GM18498 (cell line): ENCODE results near the gene PBRM1.

ENCODE experiments used
- ATAC-seq: cut with Tn5 transposase; IDR thresholded peaks from one replicate; pipeline ENCODE4 v1.9.1; 2021; ENCODE audit warnings: mild to moderate bottlenecking, moderate library complexity; ENCODE audit not compliant: unreplicated experiment

PBRM1 gene

DNA sequence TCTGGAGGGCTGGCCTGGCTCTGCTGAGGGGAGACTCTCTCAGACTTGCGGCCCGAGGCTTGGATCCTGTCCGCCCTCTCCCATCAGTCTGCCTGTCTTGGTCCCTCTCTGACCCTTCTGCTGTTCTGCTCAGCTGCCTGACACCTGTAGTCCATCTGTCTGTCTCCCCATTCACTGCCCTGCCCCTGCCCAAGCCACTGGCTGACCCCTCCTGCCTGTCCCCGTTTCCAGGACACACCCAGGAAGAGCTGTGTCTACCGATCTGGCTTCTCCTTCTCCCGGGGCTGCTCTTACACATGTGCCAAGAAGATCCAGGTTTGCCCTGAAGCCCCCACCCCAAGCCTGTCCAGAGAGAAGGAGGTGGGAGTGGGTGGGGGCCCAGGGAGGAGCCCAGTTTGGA lies 170.5 kb downstream of the PBRM1 start:
- no peak for ATAC-seq

DNA sequence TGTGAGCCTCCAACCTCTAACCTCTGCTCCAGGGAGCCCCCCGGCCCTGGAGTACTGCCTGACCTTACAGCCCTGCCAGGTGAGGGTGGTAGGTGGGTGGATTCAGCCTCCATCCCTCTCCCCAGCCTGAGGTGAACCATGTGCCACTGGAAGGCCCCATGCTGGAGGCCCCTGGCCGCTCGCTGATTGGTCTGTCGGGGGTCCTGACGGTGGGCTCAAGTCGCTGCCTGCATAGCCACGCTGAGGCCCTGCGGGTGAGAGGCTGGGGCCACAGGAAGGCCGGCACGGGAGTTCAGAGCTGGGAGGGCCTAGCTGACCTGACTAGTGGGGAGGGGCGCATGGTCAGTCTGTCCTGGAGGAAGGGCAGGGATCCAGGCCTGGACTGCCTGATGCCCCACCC lies 171.1 kb downstream of the PBRM1 start:
- no peak for ATAC-seq

DNA sequence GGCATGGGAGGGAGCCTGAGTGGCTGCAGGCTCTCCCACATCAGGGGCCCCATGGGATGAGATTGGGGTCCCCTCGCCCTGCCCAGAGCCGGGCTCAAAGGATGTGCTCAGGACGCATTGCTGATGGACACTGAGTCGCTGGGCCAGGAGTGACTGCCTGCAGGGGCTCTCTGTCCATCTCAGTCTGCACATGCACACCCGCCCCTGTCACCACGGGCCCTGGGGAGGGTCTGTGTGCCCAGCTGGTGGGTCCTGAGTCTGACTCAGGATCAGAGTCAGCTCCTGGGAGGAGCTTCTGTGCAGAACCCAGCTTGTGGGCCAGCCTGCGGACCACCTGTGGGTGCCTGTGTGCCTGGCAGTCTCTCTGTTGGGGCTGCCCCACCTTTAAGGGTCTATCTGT lies 172.4 kb downstream of the PBRM1 start:
- ATAC-seq, result no peak

DNA sequence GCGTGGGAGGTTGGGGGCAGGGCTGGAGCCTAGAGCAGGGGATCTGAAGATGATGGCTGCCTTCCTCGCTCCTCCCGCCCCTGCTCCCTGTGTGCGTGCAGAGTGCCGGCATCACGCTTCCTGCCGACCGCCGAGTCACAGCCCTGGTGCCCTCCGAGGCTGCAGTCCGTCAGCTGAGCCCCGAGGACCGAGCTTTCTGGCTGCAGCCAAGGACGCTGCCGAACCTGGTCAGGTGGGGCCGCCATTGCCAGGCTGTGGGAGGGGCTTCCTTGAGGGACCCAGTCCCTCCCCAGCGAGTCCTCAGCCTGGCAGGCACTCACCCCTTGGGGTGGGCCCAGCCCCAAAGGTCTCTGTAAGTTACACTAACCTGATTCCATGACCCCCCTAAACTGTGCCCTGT lies 173.0 kb downstream of the PBRM1 start:
- ATAC-seq, result no peak

DNA sequence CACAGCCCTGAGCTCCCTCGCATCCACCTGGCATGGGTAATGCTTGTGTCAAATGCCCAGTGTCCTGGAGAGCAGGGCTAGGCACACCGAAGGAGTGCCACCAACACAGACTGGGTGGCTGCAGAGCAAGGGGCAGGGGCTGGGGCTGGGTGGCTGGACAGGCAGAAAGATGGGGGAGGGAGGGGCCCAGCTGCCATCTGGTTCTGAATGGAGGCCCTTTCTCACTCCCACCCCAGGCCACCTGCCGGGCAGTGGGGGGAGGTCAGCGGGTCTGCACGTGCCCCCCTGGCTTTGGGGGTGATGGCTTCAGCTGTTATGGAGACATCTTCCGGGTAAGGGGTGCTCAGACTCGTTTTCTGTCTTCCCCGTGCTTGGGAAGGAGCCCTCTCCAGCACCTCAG lies 173.6 kb downstream of the PBRM1 start:
- ATAC-seq, result no peak

DNA sequence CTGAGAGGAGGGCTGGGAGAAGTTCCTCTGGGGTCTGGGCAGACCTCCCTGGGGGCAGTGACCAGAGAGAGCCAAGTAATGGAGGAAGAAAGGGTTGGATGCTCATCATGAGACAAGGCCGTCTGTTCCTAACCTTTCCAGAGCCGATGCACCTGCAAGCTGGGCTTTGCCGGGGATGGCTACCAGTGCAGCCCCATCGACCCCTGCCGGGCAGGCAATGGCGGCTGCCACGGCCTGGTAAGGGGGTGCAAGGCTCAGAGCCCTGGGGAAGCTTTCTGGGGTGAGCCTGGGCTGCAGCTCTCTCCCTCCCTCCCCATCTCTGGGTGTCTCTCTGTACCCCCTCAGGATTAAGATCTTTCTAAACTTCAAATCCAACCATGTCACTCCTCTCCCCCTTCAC lies 174.2 kb downstream of the PBRM1 start:
- no peak for ATAC-seq

DNA sequence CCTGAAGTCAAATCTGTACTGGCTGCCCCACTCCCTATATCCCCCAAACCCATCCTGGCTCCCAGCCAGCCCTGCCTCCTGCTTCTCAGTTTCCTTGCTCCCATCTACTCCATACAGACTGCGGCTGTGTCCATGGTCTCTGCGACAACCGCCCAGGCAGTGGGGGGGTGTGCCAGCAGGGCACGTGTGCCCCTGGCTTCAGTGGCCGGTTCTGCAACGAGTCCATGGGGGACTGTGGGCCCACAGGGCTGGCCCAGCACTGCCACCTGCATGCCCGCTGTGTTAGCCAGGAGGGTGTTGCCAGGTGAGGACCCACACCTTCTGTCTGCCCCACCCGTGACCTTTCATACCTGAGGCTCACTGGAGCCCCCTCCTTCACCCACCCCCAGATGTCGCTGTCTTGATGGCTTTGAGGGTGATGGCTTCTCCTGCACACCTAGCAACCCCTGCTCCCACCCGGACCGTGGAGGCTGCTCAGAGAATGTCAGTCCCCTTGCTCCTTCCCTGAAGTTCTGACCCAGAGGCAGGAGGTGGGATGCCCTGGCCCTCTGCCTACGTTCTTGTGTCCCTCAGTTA lies 175.9 kb downstream of the PBRM1 start:
- ATAC-seq, result no peak

DNA sequence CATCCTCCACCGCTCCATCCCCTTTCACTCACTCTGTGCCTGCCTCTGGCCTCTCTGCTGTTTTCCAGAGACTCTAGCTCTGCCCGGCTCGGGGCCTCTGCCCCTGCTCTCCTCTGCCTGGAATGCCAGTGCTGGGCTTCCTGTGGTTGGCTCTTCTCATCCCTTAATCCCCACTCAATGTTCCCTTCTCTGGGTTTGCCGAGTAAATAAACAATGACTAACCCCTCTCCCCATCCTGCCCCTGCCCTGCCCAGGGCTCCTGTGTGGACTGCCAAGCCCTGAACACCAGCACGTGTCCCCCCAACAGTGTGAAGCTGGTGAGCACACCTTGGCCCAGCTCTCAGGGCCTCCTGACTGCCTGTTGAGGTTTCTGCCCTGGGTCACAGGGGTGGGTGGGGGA lies 178.4 kb downstream of the PBRM1 start:
- ATAC-seq, result no peak

DNA sequence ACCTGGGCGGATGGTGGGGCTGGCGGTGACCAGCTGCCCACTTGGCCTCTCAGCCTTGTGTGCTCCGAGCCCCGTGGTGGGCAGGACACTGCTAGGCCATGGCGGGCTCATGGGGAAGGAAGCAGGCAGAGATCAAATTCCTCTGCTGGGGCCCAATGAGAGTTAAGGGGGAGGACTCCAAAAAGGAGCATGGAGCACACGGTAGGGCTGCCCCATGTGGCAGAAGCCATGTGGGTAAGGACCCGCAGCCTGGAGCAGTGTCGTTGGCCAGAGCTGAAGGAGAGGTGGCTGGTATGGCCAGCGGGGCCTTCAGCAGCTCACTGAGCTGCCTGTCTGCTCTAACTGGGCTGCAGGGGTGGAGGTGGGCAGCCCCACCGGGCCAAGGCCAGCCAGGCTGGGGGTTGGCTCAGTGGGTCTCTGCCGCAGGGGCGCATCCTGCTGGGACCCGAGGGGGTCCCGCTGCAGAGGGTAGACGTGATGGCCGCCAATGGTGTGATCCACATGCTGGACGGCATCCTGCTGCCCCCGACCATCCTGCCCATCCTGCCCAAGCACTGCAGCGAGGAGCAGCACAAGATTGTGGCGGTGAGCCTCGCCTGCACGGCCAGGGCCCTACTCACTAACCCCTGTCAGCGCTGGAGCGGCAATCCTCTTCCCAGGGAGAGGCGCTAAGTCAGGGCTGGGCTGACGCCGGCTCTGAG lies 179.3 kb downstream of the PBRM1 start:
- ATAC-seq, result no peak

DNA sequence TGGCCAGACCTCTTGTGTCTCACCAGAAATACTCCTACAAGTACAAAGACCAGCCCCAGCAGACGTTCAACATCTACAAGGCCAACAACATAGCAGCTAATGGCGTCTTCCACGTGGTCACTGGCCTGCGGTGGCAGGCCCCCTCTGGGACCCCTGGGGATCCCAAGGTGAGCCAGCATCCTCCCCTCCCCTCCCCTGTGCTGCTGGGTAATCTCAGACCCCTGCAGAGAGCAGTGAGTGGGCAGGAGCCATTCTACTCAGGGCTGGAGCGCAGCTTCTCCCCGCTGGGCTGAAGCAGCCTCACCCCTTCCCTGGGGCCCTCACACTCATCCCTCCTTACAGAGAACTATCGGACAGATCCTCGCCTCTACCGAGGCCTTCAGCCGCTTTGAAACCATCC lies 180.7 kb downstream of the PBRM1 start:
- no peak for ATAC-seq

DNA sequence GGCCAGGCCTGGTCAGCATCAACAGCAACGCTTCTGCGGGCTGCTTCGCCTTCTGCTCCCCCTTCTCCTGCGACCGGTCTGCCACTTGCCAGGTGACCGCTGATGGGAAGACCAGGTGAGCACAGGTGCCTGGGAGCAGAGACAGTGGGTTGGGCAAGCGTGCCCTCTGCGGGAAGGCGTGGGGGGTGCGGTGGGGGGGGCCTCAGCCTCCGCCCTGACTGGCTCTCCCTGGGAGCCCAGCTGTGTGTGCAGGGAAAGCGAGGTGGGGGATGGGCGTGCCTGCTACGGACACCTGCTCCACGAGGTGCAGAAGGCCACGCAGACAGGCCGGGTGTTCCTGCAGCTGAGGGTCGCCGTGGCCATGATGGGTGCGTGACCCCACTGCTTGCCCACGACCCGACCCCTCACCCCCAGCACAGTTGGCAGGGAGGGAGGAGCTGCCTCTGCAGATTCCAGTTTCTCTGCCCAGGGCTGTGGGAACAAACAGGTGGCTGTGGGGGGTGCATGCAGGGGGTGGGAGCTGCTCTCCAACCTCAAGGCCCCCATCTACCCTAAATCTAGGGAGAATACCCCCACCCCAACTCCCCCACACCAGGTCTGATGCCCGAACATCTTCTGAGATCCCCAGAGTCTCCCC lies 181.8 kb downstream of the PBRM1 start:
- no peak for ATAC-seq

DNA sequence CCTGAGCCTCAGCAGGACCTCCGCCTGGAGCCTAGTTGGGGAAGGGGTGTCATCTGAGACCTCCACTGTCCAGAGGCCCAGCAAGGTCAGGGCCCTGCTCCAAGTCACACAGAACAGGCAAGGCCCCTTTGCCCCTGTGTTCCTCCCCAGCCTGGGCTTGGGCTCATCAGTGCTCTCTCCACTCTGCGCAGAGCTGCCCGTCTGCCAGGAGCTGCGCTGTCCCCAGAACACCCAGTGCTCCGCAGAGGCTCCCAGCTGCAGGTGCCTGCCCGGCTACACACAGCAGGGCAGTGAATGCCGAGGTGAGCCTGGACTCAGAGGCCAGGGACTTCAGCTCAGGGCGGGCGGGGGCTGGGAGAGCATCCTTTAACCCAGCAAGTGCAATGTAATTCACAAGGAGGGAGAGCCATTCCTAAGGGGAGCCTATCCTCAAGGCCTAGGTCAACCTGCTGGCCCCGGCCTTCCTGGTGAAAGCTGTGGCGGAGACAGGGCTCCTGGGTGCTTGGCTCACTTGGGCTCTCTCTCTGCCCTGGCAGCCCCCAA lies 182.8 kb downstream of the PBRM1 start:
- no peak for ATAC-seq

DNA sequence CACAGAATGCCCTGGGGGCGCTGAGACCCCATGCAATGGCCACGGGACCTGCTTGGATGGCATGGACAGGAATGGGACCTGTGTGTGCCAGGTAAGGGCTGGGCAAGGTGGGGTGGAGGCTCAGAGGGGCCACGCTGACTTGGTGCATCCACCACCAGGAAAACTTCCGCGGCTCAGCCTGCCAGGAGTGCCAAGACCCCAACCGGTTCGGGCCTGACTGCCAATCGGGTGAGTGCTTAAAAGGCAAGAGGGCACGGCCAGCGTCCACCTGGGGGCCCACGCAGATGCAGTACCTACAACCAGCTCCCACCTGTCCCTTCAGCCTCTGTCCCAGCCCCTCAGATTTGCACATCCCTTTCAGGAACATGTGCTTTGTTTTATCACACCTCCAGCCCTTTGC lies 183.7 kb downstream of the PBRM1 start:
- ATAC-seq, result no peak

DNA sequence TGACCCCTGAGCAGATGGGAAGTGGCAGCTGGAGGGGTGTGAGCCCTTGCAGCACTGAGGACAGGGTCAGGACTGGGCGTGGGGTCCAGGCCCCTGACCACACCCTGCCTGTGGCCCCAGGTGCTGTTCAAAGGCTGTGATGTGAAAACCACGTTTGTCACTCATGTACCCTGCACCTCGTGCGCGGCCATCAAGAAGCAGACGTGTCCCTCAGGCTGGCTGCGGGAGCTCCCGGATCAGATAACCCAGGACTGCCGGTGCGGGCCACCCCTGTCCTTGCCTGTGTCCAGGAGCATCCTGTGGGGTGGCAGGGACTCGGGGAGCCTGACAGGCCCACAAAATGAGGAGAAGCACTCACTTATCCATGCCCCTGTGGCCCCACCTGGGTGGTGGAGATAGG lies 184.7 kb downstream of the PBRM1 start:
- no peak for ATAC-seq

DNA sequence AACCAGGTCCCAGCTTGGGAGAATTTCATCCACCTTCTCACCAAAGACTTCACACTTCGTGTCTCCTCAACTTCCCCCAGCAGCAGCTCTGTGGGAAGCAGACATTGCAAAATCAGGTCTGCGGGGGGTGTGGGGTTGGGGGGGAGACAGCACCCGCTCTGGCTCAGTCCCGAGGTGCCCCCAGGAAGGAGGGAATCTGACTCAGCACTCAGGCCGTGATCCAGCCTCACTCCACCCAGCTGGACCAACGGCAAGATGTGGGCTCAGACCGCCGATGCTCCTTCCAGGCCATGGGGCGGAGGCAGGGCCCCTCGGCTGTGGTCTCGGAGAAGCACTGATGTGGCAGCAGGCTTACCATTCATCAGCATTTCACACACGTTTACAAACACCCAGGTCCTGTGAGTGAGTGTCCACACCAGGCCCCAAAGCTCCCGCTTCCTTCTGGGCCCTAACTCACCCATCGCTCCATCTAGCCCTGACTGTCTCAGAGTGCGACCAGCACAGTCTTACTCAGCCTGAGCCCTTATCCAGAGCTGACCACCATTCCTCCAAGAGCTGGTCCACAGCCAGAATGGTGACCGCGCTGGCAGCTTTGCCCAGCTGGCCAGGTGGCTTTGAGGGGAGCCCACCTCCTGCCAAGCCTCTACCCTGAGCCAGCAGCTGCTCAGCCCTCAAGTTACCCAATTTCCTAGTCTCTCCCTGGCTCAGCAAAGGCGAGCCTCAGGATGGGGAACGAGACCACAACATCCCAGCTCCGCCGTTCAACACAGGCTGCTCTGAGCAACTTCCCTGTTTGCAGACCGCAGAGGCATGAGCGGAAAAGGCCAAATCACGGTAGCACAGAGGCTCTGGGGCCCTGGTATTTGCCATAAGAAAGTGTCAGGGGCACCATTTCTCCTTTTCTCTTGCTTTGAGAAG lies 187.3 kb downstream of the PBRM1 start:
- no peak for ATAC-seq

DNA sequence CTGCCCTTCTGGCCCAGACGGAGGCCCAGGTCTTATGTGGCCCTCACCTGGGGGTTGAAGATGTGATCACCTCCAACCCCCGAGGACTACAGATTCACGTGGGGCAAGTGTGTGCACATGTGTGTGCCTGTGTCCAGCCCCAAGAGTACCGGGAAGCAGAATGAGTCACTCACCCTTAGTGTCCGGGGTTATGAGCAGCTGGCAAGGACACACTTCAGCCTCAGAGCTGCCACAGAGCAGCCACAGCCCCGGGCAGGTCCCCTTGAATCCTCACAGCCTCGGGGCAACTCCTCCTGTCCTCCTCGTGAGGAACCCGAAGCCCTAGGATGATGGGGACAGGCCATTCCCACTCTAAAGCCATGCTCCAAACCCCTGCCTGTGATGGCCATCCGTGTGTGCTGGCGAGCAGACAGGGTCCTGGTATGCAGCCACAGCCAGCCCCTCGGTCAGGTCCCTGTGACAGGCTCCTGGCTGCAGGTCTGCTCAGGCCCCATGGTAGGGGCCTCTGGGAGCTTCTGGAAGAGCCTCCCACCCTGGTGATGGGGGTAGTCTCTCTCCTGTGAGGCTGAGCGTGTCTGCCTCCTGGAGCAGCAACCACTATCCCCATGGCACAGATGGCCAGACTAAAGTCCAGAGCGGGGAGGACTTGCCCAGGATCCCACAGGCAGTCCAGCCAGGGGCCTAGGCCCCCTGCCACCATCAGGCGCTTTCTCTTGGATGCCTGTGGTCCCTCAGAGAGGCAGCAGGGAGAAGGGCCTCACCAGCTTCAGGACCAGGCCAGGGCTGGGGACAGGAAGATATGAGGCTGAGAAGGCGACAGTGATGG lies 189.7 kb downstream of the PBRM1 start:
- no peak for ATAC-seq
